AML-193 (cell line): ENCODE data around the gene SLC25A44.

Experiments
- DNase-seq, 2 experiments: peaks; one replicate each; lab custom pipeline; 2025; lab: John Stamatoyannopoulos, UW

The SLC25A44 gene

GRCh38 chr1:156241311-156241811, 47.5 kb downstream of the SLC25A44 start:
- no peak for DNase-seq

GRCh38 chr1:156241926-156242325, 48.0 kb downstream of the SLC25A44 start, which contains the start of gene BGLAP:
BGLAP (plus strand) TSS chr1:156242184; CDS start chr1:156242232, 48 bp downstream.
- no peak for DNase-seq

- no peak for DNase-seq
Measured at GRCh38 chr1:156242738-156243137, 48.8 kb downstream of the SLC25A44 start.

- DNase-seq: no peak
Measured at GRCh38 chr1:156244126-156244525, 50.2 kb downstream of the SLC25A44 start.

GRCh38 chr1:156244712-156245111, 50.8 kb downstream of the SLC25A44 start:
- DNase-seq: no peak

- DNase-seq: no peak
Measured at GRCh38 chr1:156245451-156246232, 51.7 kb downstream of the SLC25A44 start.

GRCh38 chr1:156246241-156246780, 52.4 kb downstream of the SLC25A44 start:
- no peak for DNase-seq

- DNase-seq: no peak
Measured at GRCh38 chr1:156246781-156247459, 53.0 kb downstream of the SLC25A44 start.

- no peak for DNase-seq
Measured at GRCh38 chr1:156247460-156248322, 53.8 kb downstream of the SLC25A44 start, which contains the start of gene PAQR6. PAQR6 (minus strand) TSS chr1:156248056; CDS start chr1:156246731, 1,325 bp downstream.

- no peak for DNase-seq
Measured at GRCh38 chr1:156248323-156248683, 54.4 kb downstream of the SLC25A44 start.

GRCh38 chr1:156249593-156249992, 55.7 kb downstream of the SLC25A44 start:
- no peak for DNase-seq

- no peak for DNase-seq
Measured at GRCh38 chr1:156251527-156251926, 57.6 kb downstream of the SLC25A44 start.

GRCh38 chr1:156253634-156254033, 59.7 kb downstream of the SLC25A44 start:
- DNase-seq: no peak

GRCh38 chr1:156257711-156258110, 63.8 kb downstream of the SLC25A44 start:
- peak; percentile 61 to 62 for DNase-seq

GRCh38 chr1:156258859-156259258, 65.0 kb downstream of the SLC25A44 start:
- no peak for DNase-seq

GRCh38 chr1:156259805-156260204, 65.9 kb downstream of the SLC25A44 start:
- no peak for DNase-seq

- DNase-seq: no peak
Measured at GRCh38 chr1:156260896-156261295, 67.0 kb downstream of the SLC25A44 start.
